GM12878 (cell line): ENCODE measurements around the gene TRAFD1. TPM values are rescaled to one million over a fixed set of nuclear protein-coding genes. Genes with fewer than 3 reads are reported as not detected.

ENCODE experiments used
- CREM ChIP-seq: IDR thresholded peaks from 2 replicates; pipeline ENCODE4 v1.6.1; 2014; ENCODE audit warnings: antibody characterized with exemption, low read depth
- CUX1 ChIP-seq: IDR thresholded peaks from 2 replicates; pipeline ENCODE4 v1.6.1; 2012; ENCODE audit warnings: improper control_type of control experiment, low read depth, low read length; ENCODE audit not compliant: insufficient replicate concordance
- E2F4 ChIP-seq: IDR thresholded peaks from 2 replicates; pipeline ENCODE4 v1.6.1; 2012; ENCODE audit warnings: low read depth, low read length, improper control_type of control experiment
- EED ChIP-seq: sonication (generic); IDR thresholded peaks from 2 replicates; pipeline ENCODE4 v1.6.1; 2016; ENCODE audit warnings: antibody characterized with exemption, low read depth
- IRF4 ChIP-seq: IDR thresholded peaks from 2 replicates; pipeline ENCODE4 v1.6.1; 2011; ENCODE audit warnings: low read depth, low read length
- KDM1A ChIP-seq: fragments of 200-600 bp; sonication (generic); IDR thresholded peaks from 2 replicates; pipeline ENCODE4 v1.6.1; 2016; ENCODE audit warnings: borderline replicate concordance
- MTA2 ChIP-seq: fragments of 450-650 bp; IDR thresholded peaks from 2 replicates; pipeline ENCODE4 v1.6.1; 2016; ENCODE audit warnings: low read depth, mild to moderate bottlenecking, moderate library complexity
- POLR2A ChIP-seq: IDR thresholded peaks from 2 replicates; pipeline ENCODE4 v1.6.1; 2011; ENCODE audit warnings: low read depth, mild to moderate bottlenecking, low read length
- SPI1 ChIP-seq: IDR thresholded peaks from 2 replicates; pipeline ENCODE4 v1.6.1; 2011; ENCODE audit warnings: low read depth, mild to moderate bottlenecking, low read length, moderate library complexity, borderline replicate concordance; ENCODE audit not compliant: insufficient read depth
- YY1 ChIP-seq: IDR thresholded peaks from 2 replicates; pipeline ENCODE4 v1.6.1; 2011; ENCODE audit warnings: low read depth, mild to moderate bottlenecking, low read length
- ZNF274 ChIP-seq: IDR thresholded peaks from one replicate; pipeline ENCODE4 v1.8.0; 2011; ENCODE audit not compliant: insufficient read length, insufficient read depth
- ZNF687 ChIP-seq: fragments of 450-650 bp; IDR thresholded peaks from 2 replicates; pipeline ENCODE4 v1.6.1; 2017; ENCODE audit warnings: mild to moderate bottlenecking, moderate library complexity
- polyA plus RNA-seq, 11 experiments: library from polyadenylated mRNA; depleted of rRNA in 4 of 11; unstranded in 6 of 11; stranded (reverse) in 5 of 11; fragments of >200 nt; fragmentation: Nextera tagmentation in 4 of 11; fragmentation: Illumina TruSeq in 1 of 11; extraction: Ambion mirVana in 4 of 11; extraction: Trizol in 1 of 11; gene quantifications; 1 replicate in 1 of 11; 2 replicates in 10 of 11; pipeline versions ENCODE4 v1.2.1 to v1.2.3, GENCODE V29; 2011 to 2016; ENCODE audit warnings: inconsistent platforms in 2 of 11, missing spikeins in 2 of 11, low read depth in 1 of 11
- total RNA-seq, 4 experiments: library from RNA; depleted of rRNA in 3 of 4; stranded (reverse); fragments of >200 nt in 3 of 4; fragmentation: Illumina TruSeq in 1 of 4; extraction: Trizol in 1 of 4; gene quantifications; 2 replicates each; pipeline versions ENCODE4 v1.2.1 to v1.2.3, GENCODE V29; 2013 to 2021
- TF ChIP-seq, protein P1 (sequence below): fragments of 450-650 bp; IDR thresholded peaks from 2 replicates; pipeline ENCODE4 v1.6.1; 2017; ENCODE audit warnings: antibody characterized with exemption, mild to moderate bottlenecking, moderate library complexity
- TF ChIP-seq, protein P2 (sequence below): IDR thresholded peaks from 2 replicates; pipeline ENCODE4 v1.6.1; 2012; ENCODE audit warnings: low read length, inconsistent platforms

Gene TRAFD1
- total and polyA plus RNA-seq, 10 of the 15 experiments (the other 5 are each of a cell fraction or from before 2014, with no cell fraction given): 37.2 to 55.5 (median 46.2) TPM

GRCh38 chr12:112183141-112184021, 58.0 kb downstream of the TRAFD1 start (continued):
- TF ChIP-seq ZNF687 (peak; percentile 25; the same call in 1 of the 2 replicates), IRF4 (peak; percentile 6; the same call in 1 of the 2 replicates), POLR2A (no peak), CUX1 (peak; percentile 17), E2F4 (no peak), EED (peak; percentile 85), KDM1A (no peak), MTA2 (0 out of 2 replicates have a peak, but pooled peaks have one; percentile 16), CREM (0 out of 2 replicates have a peak, but pooled peaks have one; percentile 12), YY1 (no peak), SPI1 (0 out of 2 replicates have a peak, but pooled peaks have one; percentile 14), ZNF274 (no peak)
- TF ChIP-seq, protein P1, sequence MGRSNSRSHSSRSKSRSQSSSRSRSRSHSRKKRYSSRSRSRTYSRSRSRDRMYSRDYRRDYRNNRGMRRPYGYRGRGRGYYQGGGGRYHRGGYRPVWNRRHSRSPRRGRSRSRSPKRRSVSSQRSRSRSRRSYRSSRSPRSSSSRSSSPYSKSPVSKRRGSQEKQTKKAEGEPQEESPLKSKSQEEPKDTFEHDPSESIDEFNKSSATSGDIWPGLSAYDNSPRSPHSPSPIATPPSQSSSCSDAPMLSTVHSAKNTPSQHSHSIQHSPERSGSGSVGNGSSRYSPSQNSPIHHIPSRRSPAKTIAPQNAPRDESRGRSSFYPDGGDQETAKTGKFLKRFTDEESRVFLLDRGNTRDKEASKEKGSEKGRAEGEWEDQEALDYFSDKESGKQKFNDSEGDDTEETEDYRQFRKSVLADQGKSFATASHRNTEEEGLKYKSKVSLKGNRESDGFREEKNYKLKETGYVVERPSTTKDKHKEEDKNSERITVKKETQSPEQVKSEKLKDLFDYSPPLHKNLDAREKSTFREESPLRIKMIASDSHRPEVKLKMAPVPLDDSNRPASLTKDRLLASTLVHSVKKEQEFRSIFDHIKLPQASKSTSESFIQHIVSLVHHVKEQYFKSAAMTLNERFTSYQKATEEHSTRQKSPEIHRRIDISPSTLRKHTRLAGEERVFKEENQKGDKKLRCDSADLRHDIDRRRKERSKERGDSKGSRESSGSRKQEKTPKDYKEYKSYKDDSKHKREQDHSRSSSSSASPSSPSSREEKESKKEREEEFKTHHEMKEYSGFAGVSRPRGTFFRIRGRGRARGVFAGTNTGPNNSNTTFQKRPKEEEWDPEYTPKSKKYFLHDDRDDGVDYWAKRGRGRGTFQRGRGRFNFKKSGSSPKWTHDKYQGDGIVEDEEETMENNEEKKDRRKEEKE: no peak
- TF ChIP-seq, protein P2, sequence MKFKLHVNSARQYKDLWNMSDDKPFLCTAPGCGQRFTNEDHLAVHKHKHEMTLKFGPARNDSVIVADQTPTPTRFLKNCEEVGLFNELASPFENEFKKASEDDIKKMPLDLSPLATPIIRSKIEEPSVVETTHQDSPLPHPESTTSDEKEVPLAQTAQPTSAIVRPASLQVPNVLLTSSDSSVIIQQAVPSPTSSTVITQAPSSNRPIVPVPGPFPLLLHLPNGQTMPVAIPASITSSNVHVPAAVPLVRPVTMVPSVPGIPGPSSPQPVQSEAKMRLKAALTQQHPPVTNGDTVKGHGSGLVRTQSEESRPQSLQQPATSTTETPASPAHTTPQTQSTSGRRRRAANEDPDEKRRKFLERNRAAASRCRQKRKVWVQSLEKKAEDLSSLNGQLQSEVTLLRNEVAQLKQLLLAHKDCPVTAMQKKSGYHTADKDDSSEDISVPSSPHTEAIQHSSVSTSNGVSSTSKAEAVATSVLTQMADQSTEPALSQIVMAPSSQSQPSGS: peak; percentile 84
